NCI-H524 treated with DMSO at 0.1 percent for 48 hours (cell line): ENCODE measurements around the gene MRPL54.
A peak's percentile ranks its signal among the peaks of the same experiment; 100 is the strongest.
"Not testable (repeated sequence)": the region's sequence is repeated elsewhere in the genome, so short reads cannot be mapped to it uniquely, and the experiment has no call there.

Experiments used
- DNase-seq: peaks from one replicate; lab custom pipeline; 2025; lab: John Stamatoyannopoulos, UW

Gene MRPL54

DNA sequence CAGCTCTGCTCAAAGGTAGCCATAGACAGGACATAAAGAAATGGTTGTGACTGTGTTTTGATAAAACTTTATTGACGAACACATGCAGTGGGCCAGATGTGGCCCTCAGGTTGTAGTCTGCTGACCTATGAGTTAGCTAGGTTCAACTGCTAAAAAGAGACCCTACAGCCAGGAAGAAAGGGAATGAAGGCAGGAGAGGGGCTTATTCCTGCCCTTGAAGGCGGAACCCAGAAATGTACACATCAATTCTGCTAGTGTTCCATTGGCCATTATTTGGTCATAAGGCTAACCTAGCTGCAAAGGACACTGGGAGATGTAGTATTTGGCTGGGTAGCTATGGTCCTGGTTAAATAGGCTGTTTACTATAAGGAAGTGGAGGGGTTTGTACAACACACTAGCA is 19.0 kb upstream of the MRPL54 start:
- DNase-seq = no peak

DNA sequence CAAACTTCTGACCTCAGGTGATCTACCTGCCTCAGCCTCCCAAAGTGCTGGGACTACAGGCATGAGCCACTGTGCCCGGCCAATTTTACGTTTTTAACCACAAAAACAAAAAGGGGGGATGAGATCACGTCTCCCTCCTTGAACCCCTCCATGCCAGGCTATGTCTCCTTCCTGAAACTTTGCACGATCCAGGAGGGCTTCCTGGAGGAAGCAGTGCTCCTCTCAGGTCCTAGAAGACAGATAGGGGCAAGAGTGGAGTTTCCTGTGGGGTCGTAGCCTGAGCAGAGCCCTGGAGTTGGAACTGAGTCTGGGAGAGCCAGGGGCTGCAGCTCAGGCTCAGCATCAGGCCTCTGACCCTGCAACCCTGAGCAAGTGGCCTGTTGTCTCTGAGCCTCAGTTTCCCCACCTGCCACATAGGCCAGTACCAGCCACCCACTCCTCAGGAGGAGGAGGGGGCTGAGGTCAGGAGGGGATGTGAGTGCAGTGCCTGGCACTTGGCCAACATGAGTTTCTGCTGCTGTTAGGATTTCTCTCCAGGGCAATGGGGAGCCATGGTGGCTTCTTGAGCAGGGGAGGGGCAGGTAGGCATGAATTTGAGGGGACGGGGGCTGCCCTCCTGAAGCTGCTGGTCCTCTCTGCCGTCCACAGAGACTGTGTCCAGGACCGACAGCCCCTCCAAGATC is 17.0 kb upstream of the MRPL54 start:
- no peak for DNase-seq

DNA sequence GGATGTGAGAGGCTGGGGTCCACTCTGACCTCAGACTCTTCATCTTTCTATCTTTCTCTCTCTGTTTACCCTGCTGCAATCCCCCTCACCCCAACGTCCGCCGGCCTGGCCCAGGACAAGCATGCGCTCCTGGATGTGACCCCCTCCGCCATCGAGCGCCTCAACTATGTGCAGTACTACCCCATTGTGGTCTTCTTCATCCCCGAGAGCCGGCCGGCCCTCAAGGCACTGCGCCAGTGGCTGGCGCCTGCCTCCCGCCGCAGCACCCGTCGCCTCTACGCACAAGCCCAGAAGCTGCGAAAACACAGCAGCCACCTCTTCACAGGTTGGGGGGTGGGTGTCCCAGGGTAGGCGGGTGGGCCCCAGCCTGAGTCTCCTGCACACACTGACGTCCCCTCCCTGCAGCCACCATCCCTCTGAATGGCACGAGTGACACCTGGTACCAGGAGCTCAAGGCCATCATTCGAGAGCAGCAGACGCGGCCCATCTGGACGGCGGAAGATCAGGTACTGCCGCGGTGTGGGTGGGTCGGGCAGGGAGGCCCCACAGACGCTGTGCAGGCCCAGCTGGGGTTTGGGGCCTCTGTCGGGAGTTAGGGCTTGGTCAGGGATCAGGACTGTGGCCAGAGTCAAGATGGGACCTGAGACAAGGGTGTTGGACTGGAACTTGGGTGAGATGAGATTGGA is 16.0 kb upstream of the MRPL54 start:
- no peak for DNase-seq

DNA sequence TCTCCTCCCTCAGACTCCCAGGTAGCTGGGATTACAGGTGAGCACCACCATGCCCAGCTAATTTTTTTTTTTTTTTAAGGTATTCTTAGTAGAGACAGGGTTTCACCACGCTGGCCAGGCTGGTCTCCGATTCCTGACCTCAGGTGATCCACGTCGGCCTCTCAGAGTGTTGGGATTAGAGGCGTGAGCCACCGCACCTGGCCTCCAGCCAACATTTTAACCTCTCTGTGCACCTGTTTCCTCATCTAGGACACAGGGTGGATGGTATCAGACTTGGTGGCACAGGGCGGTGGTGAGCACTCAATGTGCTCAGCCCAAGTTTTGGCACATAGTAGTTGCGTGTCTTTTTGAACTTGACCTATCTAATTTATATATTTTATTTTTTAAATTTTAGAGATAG is 13.5 kb upstream of the MRPL54 start:
- DNase-seq = no peak

DNA sequence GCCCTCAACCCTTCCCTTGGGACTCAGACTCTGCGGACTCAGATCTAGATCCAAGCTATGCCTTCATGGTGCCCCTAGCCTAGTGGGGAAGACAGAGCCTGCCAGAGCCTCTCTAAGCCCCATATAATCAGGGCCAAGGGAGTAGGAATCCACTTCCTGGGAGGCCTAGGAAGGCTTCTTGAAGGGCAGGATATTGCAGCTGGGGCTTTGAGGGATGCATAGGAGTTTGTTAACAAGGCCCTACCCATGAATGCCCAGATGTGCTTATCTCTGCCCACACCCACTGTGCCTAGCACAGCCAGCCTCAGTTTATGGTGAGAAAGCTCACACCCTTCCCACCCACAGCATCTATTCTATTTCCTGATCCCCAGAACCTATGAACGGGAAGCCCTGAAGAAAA is 12.3 kb upstream of the MRPL54 start:
- no peak for DNase-seq

DNA sequence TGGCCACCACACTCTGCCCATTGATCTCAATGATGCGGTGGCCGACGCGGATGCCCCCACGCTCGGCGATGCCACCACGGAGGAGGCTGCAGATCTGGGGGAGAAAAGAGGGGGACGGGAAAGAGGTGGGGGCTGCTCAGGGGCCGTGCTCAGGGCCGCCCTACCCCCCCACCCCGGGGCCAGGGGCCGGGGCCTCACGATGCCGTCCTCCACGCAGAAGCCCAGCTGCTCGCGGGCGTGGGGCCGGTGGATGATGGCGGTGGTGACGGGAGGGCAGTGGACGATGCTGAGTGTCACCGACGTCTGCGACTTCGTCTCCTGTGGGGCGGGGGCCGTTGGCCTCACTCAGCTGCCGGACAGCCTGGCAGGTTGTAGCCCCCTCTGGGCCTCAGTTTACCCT is 11.2 kb upstream of the MRPL54 start:
- DNase-seq = no peak

DNA sequence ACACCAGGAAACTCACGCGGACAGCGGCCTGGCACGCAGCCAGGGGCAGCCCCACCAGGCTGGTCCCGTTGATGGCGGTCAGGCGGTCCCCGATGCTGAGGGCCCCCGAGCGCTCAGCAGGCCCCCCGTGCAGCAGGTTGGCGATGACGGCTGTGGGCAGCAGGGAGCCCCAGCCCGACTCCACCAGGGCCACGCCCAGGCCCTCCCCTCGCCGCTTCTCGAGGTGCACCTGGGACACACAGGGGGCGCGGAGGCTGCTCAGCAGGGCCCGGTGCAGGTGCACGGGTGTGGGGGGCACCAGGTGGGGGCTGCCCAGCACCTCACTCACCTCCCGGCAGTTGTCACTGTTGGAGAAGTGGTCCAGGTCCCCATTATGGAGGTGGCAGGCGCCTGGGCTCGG is 10.0 kb upstream of the MRPL54 start:
- no peak for DNase-seq

DNA sequence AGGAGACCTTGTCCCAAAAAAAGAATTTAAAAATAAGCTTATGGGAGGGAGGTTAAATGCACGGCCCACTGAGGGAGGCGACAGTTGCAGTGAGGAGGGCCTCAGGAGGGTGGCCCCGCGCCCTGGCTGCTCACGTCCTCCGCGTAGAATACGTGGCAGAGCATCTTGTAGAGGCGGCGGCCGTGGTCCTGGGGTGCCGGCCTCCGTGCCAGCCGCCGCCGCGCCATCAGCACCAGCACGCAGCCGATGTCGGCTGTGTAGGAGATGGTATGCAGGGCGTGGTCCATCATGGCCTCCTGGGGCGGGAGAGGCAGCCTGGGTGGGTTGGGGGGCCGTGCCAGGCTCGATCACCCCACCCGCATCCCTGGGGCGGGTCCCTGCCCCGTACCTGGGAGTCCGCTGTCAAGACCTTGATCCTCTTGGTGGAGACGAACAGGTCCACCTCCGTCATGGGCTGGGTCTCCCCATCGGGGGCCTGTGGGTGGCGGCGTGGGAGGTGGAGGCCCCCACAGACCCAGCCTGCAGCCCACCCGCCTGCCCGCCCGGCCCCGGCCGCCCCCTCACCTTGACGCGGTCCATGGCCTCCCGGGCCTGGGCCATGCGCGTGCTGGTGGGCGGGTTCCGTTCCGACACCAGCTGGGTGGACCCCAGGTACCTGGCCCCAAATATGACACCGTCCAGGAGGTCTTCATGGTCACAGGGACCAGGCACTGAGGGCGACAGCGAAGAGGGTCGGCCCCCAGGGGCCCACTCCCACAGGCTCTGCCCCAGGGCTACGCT is 8.7 kb upstream of the MRPL54 start:
- DNase-seq = no peak

DNA sequence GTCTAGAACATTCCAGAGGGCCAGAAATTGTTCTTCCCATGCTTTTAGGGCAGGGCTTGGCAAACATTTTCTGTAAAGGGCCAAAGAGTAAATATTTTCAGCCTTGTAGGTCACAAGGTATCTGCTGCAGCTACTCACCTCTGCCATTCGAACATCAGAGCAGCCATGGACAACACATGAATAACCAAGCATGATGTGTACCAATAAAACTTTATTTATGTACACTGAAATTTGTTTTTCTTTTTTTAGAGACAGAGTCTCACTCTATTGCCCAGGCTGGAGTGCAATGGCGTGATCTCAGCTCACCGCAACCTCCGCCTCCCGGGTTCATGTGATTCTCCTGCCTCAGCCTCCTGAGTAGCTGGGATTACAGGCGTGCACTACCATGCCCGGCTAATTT is 4.8 kb upstream of the MRPL54 start:
- DNase-seq = not testable (repeated sequence)

DNA sequence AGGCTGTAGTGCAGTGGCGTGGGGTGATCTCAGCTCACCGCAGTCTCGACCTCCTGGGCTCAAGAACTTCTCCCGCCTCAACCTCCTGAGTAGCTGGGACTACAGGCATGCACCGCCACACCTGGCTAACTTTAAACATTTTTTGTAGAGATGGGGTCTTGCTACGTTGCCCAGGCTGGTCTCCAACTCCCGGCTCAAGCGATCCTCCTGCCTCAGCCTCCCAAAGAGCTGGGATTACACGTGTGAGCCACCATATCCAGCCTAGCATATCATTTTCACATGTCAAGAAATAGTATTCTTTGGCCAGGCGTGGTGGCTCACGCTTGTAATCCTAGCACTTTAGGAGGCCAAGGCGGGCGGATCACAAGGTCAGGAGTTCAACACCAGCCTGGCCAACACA is 4.2 kb upstream of the MRPL54 start:
- DNase-seq = not testable (repeated sequence)

DNA sequence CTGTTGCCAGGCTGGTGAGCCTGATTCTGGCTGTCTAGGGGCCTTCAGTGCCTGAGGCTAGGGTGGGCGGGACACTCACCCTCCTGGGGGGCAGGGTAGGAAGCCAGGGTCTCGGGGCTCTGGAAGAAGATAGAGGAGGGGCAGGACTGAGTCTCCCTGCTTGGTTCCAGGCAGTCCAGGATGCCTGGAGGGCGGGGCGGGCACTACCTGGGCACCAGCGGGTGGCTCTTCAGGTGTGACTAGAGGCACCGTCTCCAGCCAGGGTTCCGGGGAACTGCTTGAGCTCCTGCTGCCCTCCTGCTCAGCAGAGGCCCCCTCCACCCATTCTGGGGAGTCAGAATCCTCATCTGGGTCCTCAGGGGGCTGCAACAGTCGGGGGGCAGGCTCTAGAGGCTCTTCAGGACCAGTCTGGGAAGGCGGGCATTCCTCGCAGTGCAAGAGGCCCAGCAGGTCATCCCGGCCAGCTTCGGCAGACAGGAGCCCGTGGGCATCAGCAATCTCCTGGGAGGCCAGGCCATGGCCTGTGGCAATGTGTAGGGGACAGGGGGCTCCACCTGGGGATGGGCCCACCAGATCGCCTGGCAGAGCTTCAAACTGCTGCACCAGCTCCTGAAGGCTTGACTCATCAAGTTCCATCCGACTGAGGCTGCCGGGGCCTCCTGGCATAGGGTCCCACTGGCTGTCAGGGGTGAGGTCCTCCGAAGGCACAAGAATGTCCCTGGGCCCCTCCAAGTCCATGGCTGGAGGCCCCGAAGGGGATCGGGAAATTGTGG is 2.8 kb upstream of the MRPL54 start:
- DNase-seq = no peak

DNA sequence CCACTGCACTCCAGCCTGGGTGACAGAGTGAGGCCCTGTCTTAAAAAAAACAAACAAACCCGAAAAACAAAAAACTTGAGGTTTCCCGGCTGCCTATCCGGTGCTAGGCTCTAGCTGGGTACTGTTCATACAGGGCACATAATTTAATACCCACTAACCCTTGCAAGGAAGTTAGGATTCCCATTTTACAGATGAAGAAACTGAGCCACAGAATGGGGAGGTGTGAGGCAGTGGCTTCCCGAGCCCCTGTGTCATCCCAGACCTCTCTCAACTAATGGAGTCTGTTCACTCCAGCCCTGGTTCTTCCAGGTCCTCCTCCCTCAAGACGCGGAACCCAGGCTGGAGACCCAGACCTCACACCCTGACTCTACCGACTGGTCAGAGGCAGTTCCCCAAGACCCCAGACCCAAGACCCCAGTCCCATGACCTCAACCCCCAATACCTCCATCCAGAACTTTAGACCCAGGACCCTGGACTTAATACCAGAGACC is 1.6 kb upstream of the MRPL54 start:
- no peak for DNase-seq

DNA sequence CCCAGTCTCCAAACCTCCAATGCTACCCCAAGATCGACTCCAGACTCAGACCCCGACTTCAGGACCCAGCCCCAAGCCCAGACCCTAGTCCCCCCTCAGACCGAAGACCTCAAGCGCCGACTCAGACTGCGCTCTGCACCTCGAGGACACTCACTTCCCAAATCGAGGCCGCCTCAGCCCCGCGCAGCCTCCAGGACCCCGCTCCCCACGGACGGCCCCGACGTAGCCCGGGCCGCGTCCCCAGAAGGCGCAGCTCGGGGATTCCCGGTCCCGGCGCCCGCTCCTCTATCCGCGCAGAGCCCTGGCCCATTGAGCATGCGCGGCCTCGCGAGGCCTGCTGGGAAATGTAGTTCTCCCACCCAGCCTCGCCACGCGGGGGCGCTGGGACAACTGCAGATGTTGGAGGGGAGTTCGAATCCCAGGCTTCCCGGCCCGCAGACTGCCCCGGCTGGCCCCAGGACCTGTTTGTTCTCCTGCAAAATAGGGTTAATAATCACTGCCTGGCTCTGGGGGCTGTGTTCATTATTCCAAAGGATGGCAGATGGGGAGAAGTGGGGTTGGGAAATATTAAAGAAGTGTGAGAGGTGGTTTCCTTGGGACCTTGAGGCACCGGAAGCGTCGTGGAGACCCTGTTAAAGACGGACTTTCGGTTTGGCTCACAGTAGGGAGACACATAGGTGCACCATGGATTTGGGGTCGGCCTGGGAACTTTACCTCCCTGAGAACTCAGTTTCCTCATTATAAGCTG is 926 bp upstream of the MRPL54 start, which contains the start of gene APBA3:
Gene APBA3 (minus strand): TSS at position 311 of the 748 bp plus-strand sequence. CDS start 1,428 bp downstream, outside the sequence.
- peak; percentile 78 for DNase-seq

DNA sequence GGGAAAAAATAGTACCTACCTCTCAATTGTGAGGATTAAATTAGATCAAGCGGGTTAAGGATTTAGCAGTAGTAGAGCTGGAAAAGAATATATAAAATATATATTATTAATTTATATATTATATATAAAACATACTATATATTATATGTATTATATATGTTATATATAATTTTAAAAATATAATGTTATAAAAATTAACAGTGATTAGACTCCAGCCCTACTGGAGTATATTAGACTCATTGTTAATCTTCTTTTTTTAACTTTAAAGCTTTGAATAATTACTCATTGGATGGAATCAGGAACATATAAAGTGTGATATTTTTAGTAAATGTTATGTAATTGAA is 380 bp upstream of the MRPL54 start:
- no peak for DNase-seq

DNA sequence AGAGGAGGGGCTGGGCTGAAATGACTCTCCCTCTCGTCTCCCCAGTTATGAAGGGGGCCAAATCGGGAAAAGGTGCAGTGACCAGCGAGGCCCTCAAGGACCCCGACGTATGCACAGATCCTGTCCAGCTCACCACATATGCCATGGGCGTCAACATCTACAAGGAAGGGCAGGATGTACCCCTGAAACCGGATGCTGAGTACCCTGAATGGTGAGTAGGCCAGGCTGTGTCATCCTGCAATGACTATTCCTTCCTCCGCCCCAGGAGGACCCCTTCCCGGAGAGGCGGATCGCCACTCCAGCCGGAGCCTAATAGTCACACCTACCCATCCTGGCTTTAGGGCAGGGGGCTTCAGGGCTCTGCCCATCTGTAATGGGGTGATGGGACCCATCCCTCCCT is 2.6 kb downstream of the MRPL54 start:
- DNase-seq = no peak

DNA sequence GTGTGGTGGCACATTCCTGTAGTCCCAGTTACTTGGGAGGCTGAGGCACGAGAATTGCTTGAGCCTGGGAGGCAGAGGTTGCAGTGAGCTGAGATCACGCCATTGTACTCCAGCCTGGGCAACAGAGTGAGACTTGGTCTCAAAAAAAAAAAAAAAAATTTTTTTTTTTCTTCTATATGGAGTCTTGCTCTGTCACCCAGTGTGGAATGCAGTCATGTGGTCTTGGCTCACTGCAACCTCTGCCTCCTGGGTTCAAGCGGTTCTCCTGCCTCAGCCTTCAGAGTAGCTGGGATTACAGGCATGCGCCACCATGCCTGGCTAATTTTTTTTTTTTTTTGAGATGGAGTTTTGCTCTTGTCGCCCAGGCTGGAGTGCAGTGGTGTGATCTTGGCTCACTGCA is 3.3 kb downstream of the MRPL54 start:
- DNase-seq = not testable (repeated sequence)

DNA sequence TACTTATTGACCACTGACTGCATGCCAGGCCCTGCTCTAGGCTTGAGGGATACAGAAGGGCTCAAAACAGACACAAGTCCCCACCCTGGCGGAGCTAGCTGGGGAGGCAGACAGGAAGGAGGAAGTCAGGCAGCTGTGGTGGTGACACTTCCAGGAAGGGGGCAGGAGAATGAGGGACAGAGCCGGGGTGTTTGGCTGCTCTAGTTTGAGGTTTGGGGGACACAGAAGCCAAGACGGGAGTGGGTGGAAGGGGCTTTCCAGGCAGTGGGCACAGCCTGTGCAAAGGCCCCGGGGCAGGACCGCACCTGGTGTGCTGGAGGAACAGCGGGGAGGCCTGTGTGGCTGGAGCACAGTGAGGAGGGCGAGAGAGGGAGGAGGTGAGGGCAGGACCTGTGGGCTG is 4.0 kb downstream of the MRPL54 start:
- no peak for DNase-seq

DNA sequence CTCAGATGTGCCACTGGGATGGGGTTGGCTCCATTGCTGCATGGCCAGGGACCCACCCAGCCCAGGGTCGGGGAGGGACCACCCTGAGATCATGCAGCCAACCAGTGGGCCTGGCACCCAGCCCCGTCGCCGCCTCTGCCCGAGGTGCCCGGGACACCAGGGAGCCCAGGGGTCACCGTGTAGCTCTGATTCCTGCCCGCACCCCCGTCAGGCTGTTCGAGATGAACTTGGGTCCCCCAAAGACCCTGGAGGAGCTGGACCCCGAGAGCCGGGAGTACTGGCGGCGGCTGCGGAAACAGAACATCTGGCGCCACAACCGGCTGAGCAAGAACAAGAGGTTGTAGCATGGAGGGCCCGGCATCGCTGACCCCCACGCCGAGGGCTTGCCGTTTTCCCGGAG is 4.6 kb downstream of the MRPL54 start:
- DNase-seq = no peak

DNA sequence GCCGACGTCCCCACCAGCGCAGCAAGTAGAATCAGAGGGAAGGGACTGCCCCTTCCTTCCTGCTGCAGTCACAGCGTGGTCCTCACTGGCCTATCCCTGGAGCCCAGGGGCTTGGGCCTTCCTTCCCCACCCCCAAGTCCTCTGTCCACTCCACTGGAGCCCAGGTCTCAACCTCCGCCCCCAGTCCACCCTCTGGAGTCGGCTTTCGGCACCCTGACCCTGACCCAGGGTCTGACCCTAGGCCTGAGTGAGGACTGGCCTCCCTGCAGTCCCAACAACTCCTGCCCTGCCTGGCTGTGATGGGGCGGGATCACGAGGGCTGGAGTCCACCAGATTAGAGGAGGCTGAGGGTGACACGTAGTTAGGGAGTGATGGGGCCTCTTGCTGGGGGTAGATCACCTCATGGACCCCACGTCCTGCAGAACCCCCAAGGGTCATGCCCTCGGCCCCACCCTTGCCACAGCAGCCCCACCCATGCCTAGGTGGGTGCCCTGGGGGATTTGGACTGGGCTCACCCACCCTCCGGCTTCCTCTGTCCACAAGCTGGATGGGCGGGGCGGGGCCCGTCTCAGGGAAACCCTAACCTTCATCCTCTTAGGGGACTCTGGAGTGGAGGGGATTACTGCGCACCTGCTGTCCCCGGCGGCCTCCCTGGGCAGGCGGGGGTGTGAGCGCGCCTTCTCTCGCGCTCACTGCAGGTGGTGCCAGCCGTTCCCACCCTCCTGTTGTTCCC is 5.7 kb downstream of the MRPL54 start:
- peak; percentile 48 for DNase-seq

DNA sequence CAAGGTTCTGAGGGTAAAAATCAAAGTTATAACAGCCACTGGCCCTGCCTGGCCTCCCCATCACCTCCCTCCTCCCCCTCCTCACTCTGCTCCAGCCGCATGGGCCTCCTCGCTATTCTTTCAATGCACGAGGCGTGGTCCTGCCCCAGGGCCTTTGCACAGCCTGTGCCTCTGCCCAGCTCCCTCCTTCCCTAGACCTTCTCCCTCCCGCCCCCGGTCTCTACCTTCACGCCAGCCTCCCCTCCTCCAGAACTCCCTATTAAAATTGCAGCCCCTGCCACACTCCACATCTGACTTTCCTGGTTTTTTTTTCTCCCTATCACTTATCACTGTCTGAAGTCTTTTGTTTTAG is 6.2 kb downstream of the MRPL54 start:
- DNase-seq = no peak

DNA sequence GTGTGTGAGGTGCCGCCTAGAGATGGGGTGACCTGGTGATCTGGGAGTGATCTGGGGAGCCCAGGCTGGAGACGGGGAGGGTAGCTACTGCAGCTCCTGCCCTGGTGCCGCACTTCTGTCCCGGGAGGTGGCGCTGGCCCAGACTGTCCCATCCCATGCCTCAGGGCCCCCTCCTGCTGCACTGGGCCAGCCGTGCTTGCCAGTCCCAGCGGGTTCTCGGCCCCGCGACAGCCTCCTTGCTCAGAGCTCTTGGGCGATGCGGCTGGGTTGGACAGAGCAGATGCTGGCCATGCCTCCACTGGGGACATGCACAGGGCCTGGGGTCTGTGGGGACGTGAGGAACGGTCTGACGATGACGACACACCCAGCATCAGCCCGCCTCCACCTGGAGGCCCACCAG is 7.0 kb downstream of the MRPL54 start:
- DNase-seq = no peak
